Measurements from ENCODE around the gene FAM131B.
"Not testable (repeated sequence)": the region's sequence is repeated elsewhere in the genome, so short reads cannot be mapped to it uniquely, and the experiment has no call there.

FAM131B gene

GRCh38 chr7:143393267-143394041 lies 30.9 kb upstream of the FAM131B start:
- DNase-seq (ENCODE audit: insufficient read length): no peak
- TF ChIP-seq POLR2A (IDR thresholded peaks at IDR 0.05; ENCODE audit: low read depth, low read length) (no peak), TAF1 (IDR thresholded peaks at IDR 0.05; ENCODE audit: borderline replicate concordance, low read depth, low read length) (no peak), POLR2AphosphoS5 (IDR thresholded peaks at IDR 0.05; ENCODE audit: low read depth, low read length) (no peak)
- no peak for FAIRE-seq

GRCh38 chr7:143392875-143393266 lies 30.4 kb upstream of the FAM131B start:
- no peak for TF ChIP-seq POLR2A (IDR thresholded peaks at IDR 0.05; ENCODE audit: low read depth, low read length)
- no peak for TF ChIP-seq TAF1 (IDR thresholded peaks at IDR 0.05; ENCODE audit: borderline replicate concordance, low read depth, low read length)
- no peak; the same call in 1 of the 2 replicates for TF ChIP-seq POLR2AphosphoS5 (IDR thresholded peaks at IDR 0.05; ENCODE audit: low read depth, low read length)
- DNase-seq (ENCODE audit: insufficient read length) (no peak), FAIRE-seq (no peak)

GRCh38 chr7:143392427-143392826 lies 29.9 kb upstream of the FAM131B start:
- FAIRE-seq; DNase-seq (ENCODE audit: insufficient read length): not testable (repeated sequence)

- FAIRE-seq: no peak
- DNase-seq (ENCODE audit: insufficient read length): no peak
- peak; percentile 43; the same call in 1 of the 2 replicates for TF ChIP-seq POLR2A (IDR thresholded peaks at IDR 0.05; ENCODE audit: low read depth, low read length)
- TF ChIP-seq POLR2AphosphoS5 (IDR thresholded peaks at IDR 0.05; ENCODE audit: low read depth, low read length): peak; percentile 63
- TF ChIP-seq TAF1 (IDR thresholded peaks at IDR 0.05; ENCODE audit: borderline replicate concordance, low read depth, low read length): no peak
Observed at GRCh38 chr7:143391462-143392404, 29.2 kb upstream of the FAM131B start.

GRCh38 chr7:143390773-143391317 lies 28.3 kb upstream of the FAM131B start:
- TF ChIP-seq POLR2AphosphoS5 (IDR thresholded peaks at IDR 0.05; ENCODE audit: low read depth, low read length) (no peak), POLR2A (IDR thresholded peaks at IDR 0.05; ENCODE audit: low read depth, low read length) (no peak), TAF1 (IDR thresholded peaks at IDR 0.05; ENCODE audit: borderline replicate concordance, low read depth, low read length) (no peak)
- FAIRE-seq: no peak
- DNase-seq (ENCODE audit: insufficient read length): no peak

GRCh38 chr7:143390104-143390772 lies 27.7 kb upstream of the FAM131B start:
- DNase-seq (ENCODE audit: insufficient read length) (no peak), FAIRE-seq (no peak)
- 0 out of 2 replicates have a peak, but pooled peaks have one; percentile 5 for TF ChIP-seq POLR2A (IDR thresholded peaks at IDR 0.05; ENCODE audit: low read depth, low read length)
- TF ChIP-seq TAF1 (IDR thresholded peaks at IDR 0.05; ENCODE audit: borderline replicate concordance, low read depth, low read length): no peak
- peak; percentile 54; the same call in 1 of the 2 replicates for TF ChIP-seq POLR2AphosphoS5 (IDR thresholded peaks at IDR 0.05; ENCODE audit: low read depth, low read length)

GRCh38 chr7:143389316-143390103 lies 27.0 kb upstream of the FAM131B start:
- FAIRE-seq (no peak), DNase-seq (ENCODE audit: insufficient read length) (no peak)
- TF ChIP-seq POLR2AphosphoS5 (IDR thresholded peaks at IDR 0.05; ENCODE audit: low read depth, low read length) (no peak; the same call in 1 of the 2 replicates), POLR2A (IDR thresholded peaks at IDR 0.05; ENCODE audit: low read depth, low read length) (peak; percentile 23; the same call in 1 of the 2 replicates)

- FAIRE-seq (no peak), DNase-seq (ENCODE audit: insufficient read length) (no peak)
- TF ChIP-seq TAF1 (IDR thresholded peaks at IDR 0.05; ENCODE audit: borderline replicate concordance, low read depth, low read length) (no peak), POLR2A (IDR thresholded peaks at IDR 0.05; ENCODE audit: low read depth, low read length) (no peak), POLR2AphosphoS5 (IDR thresholded peaks at IDR 0.05; ENCODE audit: low read depth, low read length) (0 out of 2 replicates have a peak, but pooled peaks have one; percentile 1)
Observed at GRCh38 chr7:143388491-143389101, 26.1 kb upstream of the FAM131B start.

GRCh38 chr7:143388051-143388450 lies 25.5 kb upstream of the FAM131B start:
- DNase-seq (ENCODE audit: insufficient read length) (no peak), FAIRE-seq (no peak)
- TF ChIP-seq POLR2AphosphoS5 (IDR thresholded peaks at IDR 0.05; ENCODE audit: low read depth, low read length) (no peak), TAF1 (IDR thresholded peaks at IDR 0.05; ENCODE audit: borderline replicate concordance, low read depth, low read length) (no peak), POLR2A (IDR thresholded peaks at IDR 0.05; ENCODE audit: low read depth, low read length) (no peak)
